Suprapubic skin (tissue), 4 donors: Measurements from ENCODE around the gene NCKAP5. TPM values are rescaled to one million over a fixed set of nuclear protein-coding genes. Genes with fewer than 3 reads are reported as not detected.

ENCODE experiments used
- DNase-seq, 2 donors: peaks; one replicate each; pipeline ENCODE4 v3.0.0-alpha.2; 2019; ENCODE audit warnings: low spot score in 2 of 2
- H3K27ac ChIP-seq: fragments of 200-600 bp; sonication (generic); one replicate; pipeline ENCODE4 v1.5.1; 2019
- H3K27me3 ChIP-seq: fragments of 200-600 bp; sonication (generic); one replicate; pipeline ENCODE4 v1.5.1; 2019
- H3K36me3 ChIP-seq: fragments of 200-600 bp; sonication (generic); one replicate; pipeline ENCODE4 v1.5.1; 2019
- H3K4me1 ChIP-seq: fragments of 200-600 bp; sonication (generic); one replicate; pipeline ENCODE4 v1.5.1; 2019
- H3K4me3 ChIP-seq: fragments of 200-600 bp; sonication (generic); one replicate; pipeline ENCODE4 v1.5.1; 2019; ENCODE audit warnings: mild to moderate bottlenecking
- H3K9me3 ChIP-seq: fragments of 200-600 bp; sonication (generic); one replicate; pipeline ENCODE4 v1.5.1; 2019
- EP300 ChIP-seq: sonication (generic); formaldehyde crosslinking; IDR thresholded peaks from one replicate; pipeline ENCODE4 v1.6.1; 2017; ENCODE audit warnings: antibody characterized with exemption
- POLR2A ChIP-seq, 2 donors: fragments of 450-650 bp; IDR thresholded peaks; one replicate each; pipeline ENCODE4 v1.6.1; 2017; ENCODE audit warnings: antibody characterized with exemption in 2 of 2, mild to moderate bottlenecking in 2 of 2, moderate library complexity in 2 of 2
- POLR2AphosphoS5 ChIP-seq, 3 donors: sonication (generic); formaldehyde crosslinking; IDR thresholded peaks; one replicate each; pipeline ENCODE4 v1.6.1; 2017; ENCODE audit warnings: antibody characterized with exemption in 3 of 3
- WGBS: methylation state at CpG from one replicate; pipeline ENCODE4 v1.1.5; 2018; 5-methylcytosine and 5-hydroxymethylcytosine counted together
- total RNA-seq, 4 donors: library from RNA; depleted of rRNA; stranded (reverse); fragments of >200 nt; gene quantifications; one replicate each; pipeline ENCODE4 v1.1.0, GENCODE V29; 2016
- TF ChIP-seq, protein P1 (sequence below), 2 donors: fragments of 200-600 bp in 1 of 2; fragments of 450-650 bp in 1 of 2; sonication (generic) in 1 of 2; IDR thresholded peaks; one replicate each; pipeline ENCODE4 v1.5.1; 2016 to 2019; ENCODE audit warnings: antibody characterized with exemption in 2 of 2, mild to moderate bottlenecking in 1 of 2, moderate library complexity in 1 of 2

NCKAP5 gene
- total RNA-seq, 4 donors from 2014 or later, result 2.8 to 6.4 (median 4.2) TPM

- Histone ChIP-seq H3K27ac (no peak overlapping the region), H3K36me3 (no peaks in the 10 kb centered on the region), H3K4me3 (no peak overlapping the region), H3K9me3 (no peaks in the 10 kb centered on the region), H3K27me3 (no peaks in the 10 kb centered on the region), H3K4me1 (no peaks in the 10 kb centered on the region)
- 46% methylated on average over 1 of the region's 1 CpG for WGBS
- TF ChIP-seq POLR2AphosphoS5 (IDR thresholded peaks at IDR 0.05) (no peak), EP300 (no peak)
- DNase-seq, result no peak
Measured at GRCh38 chr2:133120310-133120709, 448.0 kb downstream of the NCKAP5 start.

- Histone ChIP-seq H3K27me3 (no peaks in the 10 kb centered on the region), H3K4me3 (no peak overlapping the region), H3K27ac (no peak overlapping the region), H3K9me3 (no peaks in the 10 kb centered on the region), H3K36me3 (no peaks in the 10 kb centered on the region), H3K4me1 (no peaks in the 10 kb centered on the region)
- 90% methylated on average over 4 of the region's 4 CpGs for WGBS
- TF ChIP-seq POLR2A (IDR thresholded peaks at IDR 0.05) (no peak), POLR2AphosphoS5 (IDR thresholded peaks at IDR 0.05) (no peak), EP300 (no peak)
- TF ChIP-seq, protein P1, sequence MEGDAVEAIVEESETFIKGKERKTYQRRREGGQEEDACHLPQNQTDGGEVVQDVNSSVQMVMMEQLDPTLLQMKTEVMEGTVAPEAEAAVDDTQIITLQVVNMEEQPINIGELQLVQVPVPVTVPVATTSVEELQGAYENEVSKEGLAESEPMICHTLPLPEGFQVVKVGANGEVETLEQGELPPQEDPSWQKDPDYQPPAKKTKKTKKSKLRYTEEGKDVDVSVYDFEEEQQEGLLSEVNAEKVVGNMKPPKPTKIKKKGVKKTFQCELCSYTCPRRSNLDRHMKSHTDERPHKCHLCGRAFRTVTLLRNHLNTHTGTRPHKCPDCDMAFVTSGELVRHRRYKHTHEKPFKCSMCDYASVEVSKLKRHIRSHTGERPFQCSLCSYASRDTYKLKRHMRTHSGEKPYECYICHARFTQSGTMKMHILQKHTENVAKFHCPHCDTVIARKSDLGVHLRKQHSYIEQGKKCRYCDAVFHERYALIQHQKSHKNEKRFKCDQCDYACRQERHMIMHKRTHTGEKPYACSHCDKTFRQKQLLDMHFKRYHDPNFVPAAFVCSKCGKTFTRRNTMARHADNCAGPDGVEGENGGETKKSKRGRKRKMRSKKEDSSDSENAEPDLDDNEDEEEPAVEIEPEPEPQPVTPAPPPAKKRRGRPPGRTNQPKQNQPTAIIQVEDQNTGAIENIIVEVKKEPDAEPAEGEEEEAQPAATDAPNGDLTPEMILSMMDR (IDR thresholded peaks at IDR 0.05), result no peak
- DNase-seq, result no peak
Measured at GRCh38 chr2:133110201-133110600, 458.1 kb downstream of the NCKAP5 start.

DNA sequence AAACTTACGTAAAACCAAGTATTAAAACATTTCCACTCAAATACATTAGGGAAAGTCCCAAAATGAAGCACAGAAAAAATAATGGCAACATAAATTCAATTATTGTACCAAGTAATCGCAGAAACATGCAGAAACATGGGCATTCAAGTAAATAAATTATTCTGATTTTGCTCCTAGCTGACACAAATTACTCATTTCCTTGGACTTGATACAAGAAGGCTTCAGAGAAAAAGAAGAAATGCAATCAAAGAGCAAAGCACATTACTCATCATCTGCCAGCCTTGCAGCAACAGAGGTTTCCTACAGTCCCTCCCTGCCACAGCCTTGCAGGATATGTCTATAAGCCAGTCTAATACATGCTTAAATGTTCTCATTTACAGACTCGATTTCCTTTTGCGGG, 458.5 kb downstream of the NCKAP5 start:
- no peaks in the 10 kb centered on the region for H3K4me1 ChIP-seq
- DNase-seq, result no peak
- H3K36me3 ChIP-seq, result no peaks in the 10 kb centered on the region
- WGBS, result 28% methylated on average over 4 of the region's 4 CpGs
- H3K27ac ChIP-seq, result no peak overlapping the region
- H3K27me3 ChIP-seq, result no peaks in the 10 kb centered on the region
- TF ChIP-seq, protein P1 (IDR thresholded peaks at IDR 0.05), result no peak
- no peak for TF ChIP-seq POLR2AphosphoS5 (IDR thresholded peaks at IDR 0.05)
- H3K4me3 ChIP-seq, result no peak overlapping the region
- no peaks in the 10 kb centered on the region for H3K9me3 ChIP-seq

DNA sequence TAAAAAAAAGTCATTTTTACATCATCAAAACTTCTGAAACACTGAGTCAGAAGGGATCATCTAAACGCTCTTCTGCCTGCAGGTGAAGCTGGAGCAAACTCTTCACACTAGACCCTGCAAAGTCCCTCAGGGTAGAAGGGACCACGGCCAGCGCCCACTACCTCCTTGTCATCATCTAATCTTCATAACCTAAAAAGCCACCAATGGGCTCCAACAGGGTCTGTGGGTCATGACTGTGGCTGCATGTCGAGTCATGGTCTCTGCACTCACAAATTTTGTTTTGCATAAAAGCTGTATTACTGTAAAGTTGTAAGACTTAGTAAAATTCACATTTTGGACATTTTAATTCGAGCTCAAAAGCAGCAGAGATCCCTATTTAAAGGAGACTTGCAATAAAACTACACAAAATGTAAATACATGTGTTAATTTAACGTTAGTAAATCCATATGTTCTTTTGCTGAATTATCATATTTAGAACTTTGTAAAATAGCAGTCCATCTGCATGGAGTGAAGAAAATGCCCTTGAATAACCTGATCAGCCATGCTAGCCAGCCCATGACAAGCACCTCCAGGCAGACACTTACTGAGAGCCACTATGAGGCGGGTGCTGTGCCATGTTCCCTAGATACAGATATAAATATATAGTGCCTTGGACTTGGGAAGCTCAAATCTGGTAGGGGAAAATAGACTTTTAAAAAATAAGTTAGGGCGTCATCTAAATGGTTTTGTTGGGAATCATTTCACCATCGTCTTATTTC, 461.0 kb downstream of the NCKAP5 start:
- no peak overlapping the region for H3K27ac ChIP-seq
- no peaks in the 10 kb centered on the region for H3K9me3 ChIP-seq
- H3K4me3 ChIP-seq, result no peak overlapping the region
- H3K27me3 ChIP-seq, result no peaks in the 10 kb centered on the region
- WGBS, result 87% methylated on average over 9 of the region's 9 CpGs
- TF ChIP-seq, protein P1 (IDR thresholded peaks at IDR 0.05), result no peak
- TF ChIP-seq POLR2AphosphoS5 (IDR thresholded peaks at IDR 0.05), result no peak
- TF ChIP-seq POLR2A (IDR thresholded peaks at IDR 0.05), result no peak
- TF ChIP-seq EP300, result no peak
- no peaks in the 10 kb centered on the region for H3K36me3 ChIP-seq
- no peak for DNase-seq
- no peaks in the 10 kb centered on the region for H3K4me1 ChIP-seq

DNA sequence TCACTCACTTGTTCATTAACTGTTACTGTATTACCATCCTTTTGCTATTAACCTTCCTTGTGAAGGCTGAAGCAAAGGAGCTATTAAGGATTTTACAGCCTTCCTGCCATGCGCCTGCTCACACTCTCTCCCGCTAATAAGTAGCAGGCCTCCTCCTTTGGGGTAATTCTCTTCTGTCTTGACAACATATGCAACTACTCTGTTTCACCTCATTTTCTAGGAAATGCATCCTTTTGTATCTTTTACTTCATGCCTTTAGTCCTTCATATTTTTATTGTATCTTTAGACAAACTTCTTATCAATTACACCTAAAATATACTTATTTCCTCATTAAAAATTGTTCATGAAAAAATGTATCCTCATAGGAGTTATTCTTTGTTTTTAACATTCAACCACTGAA, 463.4 kb downstream of the NCKAP5 start:
- DNase-seq, result no peak
- no peak overlapping the region for H3K4me3 ChIP-seq
- H3K4me1 ChIP-seq, result no peaks in the 10 kb centered on the region
- H3K27ac ChIP-seq, result no peak overlapping the region
- TF ChIP-seq EP300, result no peak
- no peak for TF ChIP-seq POLR2A (IDR thresholded peaks at IDR 0.05)
- TF ChIP-seq, protein P1 (IDR thresholded peaks at IDR 0.05), result no peak
- TF ChIP-seq POLR2AphosphoS5 (IDR thresholded peaks at IDR 0.05), result no peak
- H3K9me3 ChIP-seq, result no peaks in the 10 kb centered on the region
- no peaks in the 10 kb centered on the region for H3K27me3 ChIP-seq
- WGBS, result 92% methylated on average over 2 of the region's 2 CpGs
- no peaks in the 10 kb centered on the region for H3K36me3 ChIP-seq

- 63% methylated on average over 1 of the region's 1 CpG for WGBS
- TF ChIP-seq POLR2AphosphoS5 (IDR thresholded peaks at IDR 0.05) (no peak), EP300 (no peak), POLR2A (IDR thresholded peaks at IDR 0.05) (no peak)
- TF ChIP-seq, protein P1 (IDR thresholded peaks at IDR 0.05), result no peak
- no peak overlapping the region for H3K27ac ChIP-seq
- H3K36me3 ChIP-seq, result no peaks in the 10 kb centered on the region
- no peak for DNase-seq
- no peaks in the 10 kb centered on the region for H3K27me3 ChIP-seq
- H3K9me3 ChIP-seq, result no peaks in the 10 kb centered on the region
- no peak overlapping the region for H3K4me3 ChIP-seq
- no peaks in the 10 kb centered on the region for H3K4me1 ChIP-seq
Measured at GRCh38 chr2:133098787-133099186, 469.5 kb downstream of the NCKAP5 start.
